ENCODE data around the gene PDCD10.

PDCD10 gene

DNA sequence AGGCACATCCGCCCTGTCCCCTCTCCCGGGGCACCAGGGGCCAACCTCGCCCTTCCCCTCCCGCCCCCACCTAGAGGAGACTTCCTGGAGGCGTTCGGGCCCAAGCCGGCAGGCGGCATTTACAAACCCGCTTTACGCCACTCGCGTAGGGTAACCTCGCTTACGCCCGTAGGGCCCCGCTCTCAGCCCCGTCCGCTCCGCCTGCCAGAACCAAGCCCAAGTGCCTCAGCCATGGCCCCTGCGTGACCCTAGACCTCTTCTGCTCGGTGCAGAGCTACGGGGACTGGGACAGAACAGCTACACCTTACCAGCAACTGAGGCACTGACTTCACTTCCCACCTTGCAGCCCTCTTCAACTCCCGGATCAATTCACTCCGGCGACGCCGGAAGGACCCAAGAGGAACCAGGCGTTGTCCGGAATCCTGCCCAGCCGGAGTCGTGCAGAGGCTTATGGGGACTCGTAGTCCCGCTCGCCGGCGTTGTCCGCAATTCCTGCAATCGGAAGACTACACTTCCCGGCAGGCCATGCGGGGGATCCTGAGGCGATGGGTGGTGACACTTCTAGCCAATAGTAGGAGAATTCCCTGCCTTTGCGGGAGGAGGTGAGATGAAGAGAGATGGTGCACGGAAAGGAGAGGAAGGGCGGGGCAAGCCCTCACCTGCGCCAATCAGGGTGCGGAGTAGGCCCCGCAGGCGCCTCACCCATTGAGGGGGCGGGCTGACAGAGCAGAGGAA, at the start of gene PDCD10:
Gene PDCD10 (minus strand): TSS at position 395 of the 735 bp plus-strand sequence. CDS start 14,735 bp downstream, outside the sequence.
- peak; percentile 100 for DNase-seq (ENCODE audit: low read depth)

DNA sequence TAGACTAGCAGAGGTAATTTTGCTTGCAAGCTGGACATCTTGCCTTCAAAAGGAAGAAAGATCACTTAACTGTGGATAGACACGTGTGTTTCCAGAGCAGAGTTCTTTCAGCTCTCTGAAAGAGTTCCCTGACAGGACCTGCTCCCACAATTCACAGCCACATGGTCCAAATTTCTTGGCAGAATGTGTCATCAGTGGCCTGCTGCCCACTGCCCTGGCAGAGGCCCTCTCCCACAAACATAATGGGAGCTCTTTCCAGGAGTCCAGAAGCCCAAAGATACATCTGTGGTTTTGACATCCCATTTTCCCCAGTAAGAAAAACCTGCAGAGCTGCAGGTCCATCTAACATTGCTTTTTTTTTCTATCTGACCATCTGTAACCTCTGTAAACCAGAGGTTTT, 49.1 kb upstream of the PDCD10 start:
- DNase-seq (ENCODE audit: low read depth), result no peak

DNA sequence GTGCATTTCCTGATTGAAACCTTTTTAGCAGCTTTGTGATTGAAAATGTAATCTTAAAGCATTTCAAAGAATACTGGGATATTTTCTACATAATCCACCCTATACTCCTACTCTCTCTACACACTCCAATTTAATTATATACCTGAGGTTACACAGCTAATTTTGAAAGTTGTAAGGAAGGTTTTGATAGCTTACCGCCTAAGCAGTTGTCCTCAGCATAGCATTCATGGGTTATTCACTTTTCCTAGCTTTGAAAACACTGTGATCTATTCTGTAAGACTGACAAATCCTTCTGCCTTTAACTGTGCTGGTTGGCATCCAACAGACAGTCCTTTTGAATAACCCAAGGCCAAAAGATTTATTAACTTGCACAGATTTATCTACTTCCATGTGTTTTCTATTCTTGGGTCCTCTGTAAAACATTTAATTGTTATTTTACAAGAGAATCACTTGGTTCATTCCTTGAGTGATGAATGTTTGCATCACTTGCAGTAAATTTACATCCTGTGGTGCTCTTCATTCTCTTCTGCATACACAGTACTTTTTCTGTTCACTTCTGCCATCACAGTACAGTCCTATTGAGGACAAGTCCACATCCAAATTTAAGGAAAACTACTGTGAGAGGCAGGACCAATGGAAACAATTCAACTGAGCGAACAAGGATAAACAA, 45.7 kb upstream of the PDCD10 start:
- no peak for DNase-seq (ENCODE audit: low read depth)

DNA sequence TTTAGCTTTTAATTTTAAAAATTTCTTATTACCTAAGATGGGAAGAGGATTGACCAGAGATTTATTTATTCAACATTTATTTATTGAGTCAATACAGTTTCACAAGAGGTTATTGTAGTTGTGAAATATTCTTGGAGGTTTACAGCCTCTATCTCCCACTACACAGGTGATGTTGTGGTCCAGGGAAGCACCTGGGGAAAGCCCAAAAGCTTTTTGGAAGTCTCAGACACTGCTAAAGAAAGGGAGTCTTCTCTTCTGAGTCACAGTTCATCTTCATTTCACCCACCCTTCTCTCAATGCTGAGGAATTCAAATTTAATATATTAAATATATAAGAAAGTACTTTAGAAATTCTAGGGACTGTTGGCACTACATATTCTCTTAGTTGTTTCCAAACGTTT, 42.7 kb upstream of the PDCD10 start:
- DNase-seq (ENCODE audit: low read depth), result no peak

DNA sequence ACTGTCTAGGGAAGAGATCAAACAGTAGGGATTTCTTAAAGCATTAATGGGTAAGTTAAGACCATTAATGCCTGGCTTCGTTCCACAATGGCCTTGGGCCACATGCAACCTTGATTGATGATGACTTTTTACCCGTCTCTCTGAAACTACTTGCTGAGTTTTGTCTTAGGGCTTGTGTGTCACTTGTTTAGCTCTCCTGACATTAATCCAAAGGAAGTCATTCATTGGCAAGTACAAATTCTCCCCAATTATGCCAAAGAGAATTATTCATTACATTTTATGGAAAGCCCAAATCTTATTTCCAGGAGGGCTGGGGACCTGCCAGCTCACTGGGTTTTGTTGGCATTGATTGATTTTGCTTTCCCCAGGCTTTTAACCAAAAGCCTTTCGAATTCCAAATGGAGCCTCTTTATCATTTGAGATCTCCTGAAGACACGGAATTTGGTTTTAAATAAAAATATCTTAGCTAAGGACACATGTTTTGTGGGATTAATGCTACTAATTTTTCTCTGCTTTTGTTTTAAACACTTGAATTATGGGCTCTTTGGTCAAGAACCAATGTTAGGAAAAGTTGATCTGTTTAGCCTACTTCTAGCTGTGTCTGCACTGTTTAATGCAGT, 41.5 kb upstream of the PDCD10 start:
- DNase-seq (ENCODE audit: low read depth), result no peak

DNA sequence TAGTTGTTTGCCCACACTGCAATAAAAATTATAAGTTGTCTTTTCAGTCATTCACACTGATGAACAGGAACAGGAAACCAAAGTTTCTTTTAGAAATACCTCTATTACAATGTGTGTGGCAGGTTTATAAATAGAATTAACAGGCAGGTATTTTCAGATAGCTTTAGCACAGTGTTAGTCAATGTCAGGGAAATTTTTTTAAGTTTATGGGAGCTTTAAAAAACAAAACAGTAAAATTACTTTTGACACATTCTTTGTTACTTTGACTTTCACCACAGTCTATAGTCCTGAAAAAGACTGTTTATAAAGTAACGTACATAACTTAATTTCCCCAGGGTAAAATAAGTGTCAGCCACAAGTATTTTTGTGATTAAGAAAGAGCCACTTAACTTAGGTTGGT, 38.9 kb upstream of the PDCD10 start:
- DNase-seq (ENCODE audit: low read depth), result no peak

DNA sequence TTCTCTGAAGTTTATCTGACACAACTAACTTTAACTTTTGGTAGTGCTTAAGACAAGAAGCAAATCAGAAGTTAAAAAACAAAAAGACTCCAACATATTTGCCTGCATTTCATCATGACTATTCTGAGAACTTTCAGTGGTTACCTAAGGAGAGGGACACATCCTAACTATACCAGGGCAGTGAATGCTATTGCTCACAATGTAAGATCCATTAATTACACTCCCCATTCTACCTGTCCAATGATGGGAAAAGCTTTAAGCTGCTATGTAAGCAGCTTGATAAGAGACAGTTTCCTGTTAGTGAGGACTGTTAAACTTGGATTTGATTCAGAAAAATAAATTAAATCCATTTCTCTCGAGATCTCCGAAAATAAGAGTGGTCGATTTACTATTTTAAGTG, 38.3 kb upstream of the PDCD10 start:
- DNase-seq (ENCODE audit: low read depth), result no peak

DNA sequence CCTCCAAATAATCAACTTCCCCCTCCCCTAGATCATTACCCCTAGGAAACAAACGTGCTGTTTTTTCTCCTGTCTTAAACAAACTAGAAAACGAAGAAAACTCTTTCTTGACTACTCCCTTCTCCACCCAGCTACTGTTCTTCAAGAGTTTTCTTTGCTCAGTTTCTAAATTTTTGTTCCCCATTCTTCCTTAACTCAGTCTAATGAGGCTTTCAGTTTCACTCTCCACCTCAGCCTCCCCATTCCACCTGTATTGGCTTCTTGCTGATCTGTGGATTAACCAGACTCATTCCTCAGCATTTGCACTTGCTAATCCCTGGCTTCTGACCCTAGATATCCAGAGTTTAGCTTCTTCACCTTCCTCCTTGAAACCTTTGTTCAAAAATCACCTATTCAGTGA, 27.6 kb upstream of the PDCD10 start:
- no peak for DNase-seq (ENCODE audit: low read depth)

DNA sequence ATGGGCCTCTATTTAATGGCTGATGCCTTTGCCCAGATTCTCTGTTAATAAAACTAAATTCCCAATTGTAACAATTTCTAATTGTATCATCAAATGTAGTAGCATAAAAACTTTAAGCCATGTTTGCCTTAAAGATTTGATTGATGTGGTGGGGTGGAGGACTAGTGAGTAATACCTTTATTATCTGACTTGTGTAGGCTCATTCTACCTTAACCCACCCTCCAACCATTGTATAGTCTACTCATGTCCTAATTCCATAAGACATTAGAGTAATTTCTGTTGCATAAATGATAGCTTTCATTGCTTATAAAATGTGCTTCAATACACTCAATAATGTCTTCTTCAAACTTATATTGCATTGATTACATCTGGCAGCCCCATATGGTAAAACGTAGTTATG, 26.6 kb upstream of the PDCD10 start:
- no peak for DNase-seq (ENCODE audit: low read depth)

DNA sequence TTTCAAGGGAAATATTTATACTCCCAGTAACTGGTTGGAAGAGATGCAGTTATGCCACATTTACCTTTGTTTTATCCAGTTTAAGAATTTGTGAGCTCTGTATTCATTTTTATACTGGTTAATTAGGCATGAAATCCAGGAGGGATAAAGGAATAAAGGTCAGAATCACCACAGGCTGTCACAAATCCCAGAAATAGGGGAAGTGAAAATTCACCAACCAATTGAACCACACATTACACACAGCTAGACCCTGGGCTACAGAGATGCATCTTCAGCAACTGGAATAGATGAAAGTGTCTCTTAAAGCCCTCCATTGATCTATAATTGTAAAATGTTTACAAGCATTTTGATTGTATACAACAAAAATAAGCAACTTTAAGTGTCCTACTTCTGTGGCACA, 19.4 kb upstream of the PDCD10 start:
- no peak for DNase-seq (ENCODE audit: low read depth)

DNA sequence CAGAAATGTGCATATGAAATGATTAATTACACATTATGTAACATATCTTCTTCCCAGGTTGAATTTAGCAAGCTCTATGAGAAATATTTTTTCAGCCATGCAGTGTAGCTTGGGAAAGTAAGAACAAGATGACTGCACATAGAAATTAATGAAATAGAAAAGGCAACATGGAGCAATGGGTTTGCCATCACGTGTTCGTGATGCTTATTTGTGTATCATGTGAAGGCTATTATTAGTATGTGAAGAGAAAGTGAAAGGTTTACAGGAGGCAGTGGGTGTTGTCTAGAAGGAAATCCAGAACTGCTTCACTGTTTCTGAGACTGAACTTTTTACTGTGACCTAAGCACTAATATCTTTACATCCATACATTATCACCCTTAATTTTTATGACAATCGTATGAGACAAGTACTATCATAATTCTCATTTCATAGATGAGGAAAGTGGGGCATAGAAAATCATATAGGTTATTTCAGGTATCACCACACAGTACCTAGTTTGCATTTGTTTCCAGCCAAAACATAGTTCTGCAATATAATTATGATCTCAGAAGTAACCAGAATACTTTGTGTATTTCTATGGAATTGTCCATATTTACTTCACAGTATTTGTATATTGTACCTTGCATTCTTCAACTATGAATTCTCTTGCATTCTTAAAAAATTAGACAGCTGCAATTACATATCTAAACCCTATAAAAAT, 15.7 kb upstream of the PDCD10 start:
- no peak for DNase-seq (ENCODE audit: low read depth)

DNA sequence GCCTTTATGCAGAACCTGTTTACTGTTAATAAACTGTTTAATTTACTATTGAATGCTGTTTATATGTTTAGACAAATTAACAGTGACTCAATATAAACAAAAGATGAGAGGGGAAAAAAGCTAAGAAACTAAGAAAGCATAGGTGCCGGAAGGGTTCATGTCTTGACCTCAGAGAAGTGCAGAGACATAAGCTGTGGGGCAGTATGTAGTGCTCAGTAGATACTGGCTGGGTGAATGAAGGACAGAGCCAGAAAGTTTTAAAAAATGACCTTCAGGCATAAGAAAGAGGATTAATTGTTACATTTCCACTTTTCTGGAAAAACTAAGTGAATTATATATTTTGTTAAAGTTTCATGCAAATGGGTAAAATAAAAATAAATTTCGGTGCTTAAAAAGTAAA, 15.0 kb upstream of the PDCD10 start:
- DNase-seq (ENCODE audit: low read depth), result no peak

DNA sequence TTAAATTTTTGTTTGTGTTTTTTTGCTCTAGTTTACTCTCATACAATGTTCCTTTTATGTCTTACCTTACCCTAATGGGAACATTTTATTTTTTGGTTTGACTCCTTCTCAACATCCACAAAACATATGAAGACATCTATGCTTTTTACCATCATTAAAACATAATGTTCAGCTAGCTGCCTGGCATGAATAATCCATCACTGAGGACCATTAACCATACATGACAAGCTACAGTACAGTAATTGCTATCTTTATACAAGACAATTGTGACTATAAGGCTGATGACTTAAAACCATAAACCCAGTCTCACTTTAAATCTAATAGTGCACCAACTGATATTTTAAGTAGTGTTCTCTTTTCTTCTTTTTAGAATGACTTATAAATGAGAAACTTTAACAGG, 14.5 kb upstream of the PDCD10 start:
- DNase-seq (ENCODE audit: low read depth), result no peak

DNA sequence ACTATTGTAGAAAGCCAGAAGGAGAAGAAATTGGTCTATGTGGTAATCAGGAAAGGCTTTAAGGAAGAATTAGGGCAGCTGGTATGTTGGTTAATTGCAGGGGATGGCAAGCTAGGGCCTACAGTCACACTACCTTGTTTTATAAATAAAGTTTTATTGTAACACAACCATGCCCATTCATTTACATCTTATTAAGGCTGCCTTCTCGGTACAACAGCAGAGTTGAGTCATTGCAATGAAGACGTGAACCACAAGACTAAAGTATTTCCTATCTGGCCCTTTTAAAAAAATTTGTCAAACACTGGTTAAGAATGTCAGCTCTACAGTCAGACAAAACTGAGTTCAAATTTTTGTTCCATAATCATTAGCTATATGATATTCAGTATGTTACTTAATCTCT, 9.1 kb upstream of the PDCD10 start:
- peak; percentile 8 for DNase-seq (ENCODE audit: low read depth)

DNA sequence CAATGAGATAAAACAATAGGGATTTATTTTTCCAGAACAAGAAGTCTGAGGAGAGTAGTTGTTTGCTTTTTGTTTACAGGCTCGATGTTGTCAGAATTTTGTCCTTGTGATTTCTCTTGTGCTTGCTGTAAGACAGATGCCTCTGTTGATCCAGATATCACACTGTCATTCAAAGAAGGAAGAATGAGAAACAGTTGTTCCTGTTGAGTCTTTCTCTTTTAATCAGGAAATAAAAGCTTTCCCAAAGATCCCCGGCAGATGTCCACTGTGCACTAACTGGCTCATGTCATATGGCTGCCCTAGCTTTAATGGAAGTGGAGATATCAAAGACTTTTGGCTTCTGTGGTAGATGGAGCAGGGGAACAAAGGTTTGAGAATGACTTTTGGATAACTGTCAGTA, 7.6 kb upstream of the PDCD10 start:
- DNase-seq (ENCODE audit: low read depth), result no peak

DNA sequence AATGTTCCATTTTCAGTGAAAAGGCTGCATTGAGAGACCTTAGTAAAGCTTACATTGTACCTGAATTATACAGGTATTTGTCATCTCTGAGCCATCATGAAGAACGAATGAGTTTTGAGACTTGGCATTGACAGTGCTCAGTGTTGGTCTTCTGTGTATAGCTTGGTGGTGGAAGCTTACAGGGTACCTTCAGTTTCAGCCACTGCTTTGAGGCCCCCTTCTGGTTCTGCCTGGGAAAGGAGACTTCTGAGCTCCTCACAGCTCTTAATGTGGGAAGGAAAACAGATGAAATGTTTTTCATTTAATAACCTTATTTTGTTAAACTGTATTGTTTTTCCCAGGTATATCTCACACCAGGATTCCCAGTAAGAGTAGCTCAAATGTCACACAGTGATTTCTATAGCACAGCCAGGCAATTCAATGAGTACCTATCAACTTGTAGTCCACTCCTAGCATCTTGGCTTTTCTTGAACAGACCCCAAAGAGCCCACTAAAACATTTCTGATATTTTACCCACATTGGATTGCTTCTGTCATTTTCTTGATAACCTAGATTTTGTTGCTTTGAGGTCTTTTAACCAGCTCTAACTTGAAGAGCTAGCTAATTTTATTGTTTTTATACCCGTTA, 6.4 kb upstream of the PDCD10 start:
- peak; percentile 56 for DNase-seq (ENCODE audit: low read depth)

DNA sequence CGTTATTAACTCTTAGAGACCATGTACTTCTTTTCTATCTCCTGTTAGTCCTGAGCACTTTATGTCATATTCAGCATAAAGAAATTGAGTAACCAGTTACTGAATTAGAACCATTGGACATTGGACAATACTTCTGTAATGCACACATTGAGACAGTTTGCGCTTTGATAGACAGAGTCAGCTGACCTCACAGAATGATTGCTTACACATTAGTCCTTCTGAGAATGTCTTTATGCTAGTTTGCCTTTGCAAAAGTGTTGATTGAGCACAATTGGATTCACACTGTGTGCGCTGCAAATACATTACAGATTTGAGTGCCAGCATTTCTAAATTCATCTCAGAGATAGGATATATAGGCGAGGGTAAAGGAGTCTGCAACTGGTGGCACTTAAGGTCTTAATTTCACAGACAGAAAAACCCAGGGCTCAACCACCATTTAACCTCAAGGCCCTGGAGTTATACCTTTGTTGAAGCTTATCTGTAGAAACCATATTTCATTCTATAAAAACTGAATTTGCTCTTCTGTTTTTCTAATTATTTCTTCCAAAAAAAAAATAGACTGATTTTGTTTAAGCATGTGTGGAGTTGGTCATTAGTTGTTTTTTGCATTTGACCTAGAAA, 4.6 kb upstream of the PDCD10 start:
- no peak for DNase-seq (ENCODE audit: low read depth)

DNA sequence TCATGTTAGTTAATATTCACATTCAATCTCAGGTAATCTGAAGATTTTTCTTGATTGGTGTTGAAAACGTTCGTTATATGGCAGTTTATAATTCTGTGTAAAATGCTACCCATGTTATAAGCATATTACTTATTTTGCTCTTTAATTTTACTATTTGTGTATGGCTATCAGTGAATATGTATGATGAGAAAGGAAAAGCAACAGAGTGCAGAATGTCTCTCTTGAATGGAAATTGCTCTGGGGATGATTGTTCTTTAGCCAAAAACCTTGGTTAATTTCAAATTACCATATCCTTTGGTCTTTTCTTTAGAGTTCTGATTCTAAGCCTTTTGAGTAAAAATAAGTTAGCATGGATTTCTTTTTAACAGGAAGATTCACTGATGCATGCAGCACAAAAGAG, 3.3 kb upstream of the PDCD10 start:
- DNase-seq (ENCODE audit: low read depth), result no peak

DNA sequence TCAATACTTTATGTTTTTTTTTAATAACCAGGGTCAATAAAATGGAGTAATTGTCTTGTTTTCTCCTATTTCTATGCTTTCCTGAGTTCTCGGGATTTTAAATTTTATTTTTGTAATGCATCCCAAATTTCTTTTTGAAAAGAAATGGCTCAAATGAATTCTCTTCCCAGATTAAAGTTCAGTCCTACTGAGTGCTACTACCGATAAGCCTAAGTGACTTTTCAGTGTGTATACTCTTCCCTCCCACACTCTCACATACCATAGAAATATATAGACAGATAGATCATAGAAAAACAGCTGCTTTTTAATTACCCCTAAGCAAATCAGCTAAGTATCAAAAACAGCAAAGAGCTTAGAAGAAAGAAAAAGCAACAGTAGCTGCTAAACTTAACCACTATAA, 2.3 kb upstream of the PDCD10 start:
- DNase-seq (ENCODE audit: low read depth), result no peak

DNA sequence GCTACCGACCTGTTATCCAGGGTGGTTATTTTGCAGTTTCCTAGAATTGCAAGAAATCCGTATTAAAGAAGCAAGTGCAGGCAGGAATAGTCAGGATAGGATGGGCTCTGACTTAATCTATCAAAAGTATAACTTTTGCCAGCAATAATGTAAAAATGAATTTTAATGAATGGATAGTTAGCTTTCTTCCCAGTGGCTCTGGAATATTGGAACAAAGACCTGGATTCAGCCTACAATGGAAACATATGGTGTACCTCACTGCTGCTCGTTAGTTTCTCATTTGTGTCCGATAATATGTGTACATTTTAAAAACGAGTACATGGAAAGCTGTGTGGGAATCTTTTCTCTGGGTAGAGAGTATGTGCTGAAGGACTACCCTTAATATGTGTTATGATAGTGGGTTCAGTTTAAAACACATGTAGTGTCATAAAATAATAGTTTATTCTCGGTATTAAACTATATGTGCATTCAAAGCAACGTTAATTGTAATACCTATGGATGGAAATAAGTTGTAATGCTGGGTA, 1.6 kb upstream of the PDCD10 start:
- DNase-seq (ENCODE audit: low read depth), result no peak

DNA sequence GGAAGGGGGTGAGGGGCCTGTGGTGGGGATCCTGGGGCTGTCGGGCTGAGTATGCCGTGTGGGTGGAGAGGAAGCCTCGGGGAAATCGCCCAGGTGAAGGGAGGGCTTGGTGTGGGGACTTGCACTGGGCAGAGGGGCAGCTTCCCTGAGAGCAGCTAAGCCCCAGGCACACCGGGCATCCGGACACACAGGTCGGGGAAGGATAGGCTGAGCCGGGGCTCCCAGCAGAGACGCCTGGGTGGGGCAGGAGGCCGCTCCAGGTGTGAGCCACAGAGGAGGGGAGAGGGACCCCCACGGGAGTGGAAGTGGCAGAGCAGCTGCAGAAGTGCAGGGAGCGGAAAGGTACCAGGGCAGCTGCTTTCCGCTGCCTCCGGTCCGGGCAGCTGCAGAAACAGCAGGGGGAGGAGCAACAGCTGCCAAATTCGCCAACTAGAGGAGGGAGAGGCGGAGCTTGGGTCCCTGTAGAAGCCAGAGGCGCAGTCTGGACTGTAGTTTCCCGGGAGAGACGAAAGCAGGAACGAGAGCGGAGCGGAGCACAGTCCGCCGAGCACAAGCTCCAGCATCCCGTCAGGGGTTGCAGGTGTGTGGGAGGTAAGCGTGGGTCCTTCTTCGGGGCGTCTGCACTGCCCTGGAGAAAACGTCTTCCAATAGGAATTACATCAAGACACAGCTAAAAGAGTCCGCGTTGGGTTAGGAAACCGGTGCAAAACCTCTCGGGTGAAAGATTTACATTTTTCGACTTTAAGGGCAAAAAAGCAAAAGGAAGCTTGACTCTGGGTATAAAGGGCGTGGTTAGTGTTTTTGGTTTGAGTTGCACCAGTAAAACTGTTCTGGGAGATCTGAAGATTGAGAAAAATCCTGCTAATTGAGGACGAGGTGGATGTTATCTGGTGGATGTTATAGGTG, 794 bp upstream of the PDCD10 start, which contains the start of gene SERPINI1:
Gene SERPINI1 (plus strand): TSS at position 489 of the 906 bp plus-strand sequence. CDS start 53,408 bp downstream, outside the sequence.
- peak; percentile 90 for DNase-seq (ENCODE audit: low read depth)
